HG03354 (cell line): ENCODE results near the gene GAN.
A peak's percentile ranks its signal among the peaks of the same experiment; 100 is the strongest.

Experiments used
- ATAC-seq: cut with Tn5 transposase; IDR thresholded peaks from one replicate; pipeline ENCODE4 v1.9.1; 2021; ENCODE audit warnings: mild to moderate bottlenecking; ENCODE audit not compliant: unreplicated experiment, poor library complexity, severe bottlenecking

Gene GAN

GRCh38 chr16:81314603-81315270, at the start of gene GAN:
TSS of gene GAN (plus strand) at chr16:81314962. CDS start at chr16:81315114, 152 bp downstream.
- ATAC-seq, result peak; percentile 97

- no peak for ATAC-seq
Observed at GRCh38 chr16:81265052-81265451, 49.7 kb upstream of the GAN start.

- no peak for ATAC-seq
Observed at GRCh38 chr16:81265658-81266451, 48.9 kb upstream of the GAN start.

GRCh38 chr16:81266680-81267095, 48.1 kb upstream of the GAN start:
- ATAC-seq, result no peak

GRCh38 chr16:81268509-81268908, 46.3 kb upstream of the GAN start:
- ATAC-seq, result no peak

- ATAC-seq, result no peak
Observed at GRCh38 chr16:81273223-81273950, 41.4 kb upstream of the GAN start.

- ATAC-seq, result no peak
Observed at GRCh38 chr16:81275064-81275532, 39.7 kb upstream of the GAN start.

GRCh38 chr16:81275795-81276194, 39.0 kb upstream of the GAN start:
- no peak for ATAC-seq

- no peak for ATAC-seq
Observed at GRCh38 chr16:81276323-81276722, 38.4 kb upstream of the GAN start.

- ATAC-seq, result no peak
Observed at GRCh38 chr16:81277541-81278080, 37.2 kb upstream of the GAN start.

- ATAC-seq, result no peak
Observed at GRCh38 chr16:81278526-81278925, 36.2 kb upstream of the GAN start.

- ATAC-seq, result no peak
Observed at GRCh38 chr16:81279392-81279791, 35.4 kb upstream of the GAN start.

GRCh38 chr16:81280393-81280792, 34.4 kb upstream of the GAN start:
- no peak for ATAC-seq

GRCh38 chr16:81283044-81283443, 31.7 kb upstream of the GAN start:
- no peak for ATAC-seq

GRCh38 chr16:81284995-81285600, 29.7 kb upstream of the GAN start:
- ATAC-seq, result no peak

- no peak for ATAC-seq
Observed at GRCh38 chr16:81286190-81286589, 28.6 kb upstream of the GAN start.

GRCh38 chr16:81291117-81291516, 23.6 kb upstream of the GAN start:
- ATAC-seq, result no peak

GRCh38 chr16:81292936-81293335, 21.8 kb upstream of the GAN start:
- no peak for ATAC-seq

GRCh38 chr16:81293909-81294802, 20.6 kb upstream of the GAN start:
- no peak for ATAC-seq
